SK-N-SH treated with all-trans-retinoic acid at 6 μM for 48 hours (cell line): ENCODE results near the gene ADGB.

Experiments
- ATAC-seq: fragments of 200-7000 bp; cut with Tn5 transposase; 3 replicates; pipeline ENCODE4 v1.9.1; 2020; ENCODE audit warnings: mild to moderate bottlenecking, moderate library complexity
- ARNTL ChIP-seq: fragments of 450-650 bp; formaldehyde crosslinking; IDR thresholded peaks from 2 replicates; pipeline ENCODE4 v1.5.0; 2020; ENCODE audit warnings: low read depth, mild to moderate bottlenecking, moderate library complexity, borderline replicate concordance
- BACH2 ChIP-seq: fragments of 250-450 bp; sonication (Bioruptor Pico); IDR thresholded peaks from 2 replicates; pipeline ENCODE4 v1.9.0; 2021; ENCODE audit warnings: mild to moderate bottlenecking, borderline replicate concordance
- CREB5 ChIP-seq: fragments of 250-450 bp; sonication (Bioruptor Pico); IDR thresholded peaks from 2 replicates; pipeline ENCODE4 v1.5.1; 2020; ENCODE audit warnings: low read depth, mild to moderate bottlenecking, moderate library complexity
- CSDC2 ChIP-seq: fragments of 250-450 bp; sonication (Bioruptor Pico); IDR thresholded peaks from 2 replicates; pipeline ENCODE4 v1.5.0; 2020; ENCODE audit warnings: mild to moderate bottlenecking, moderate library complexity
- CSRNP3 ChIP-seq: fragments of 250-450 bp; sonication (Bioruptor Pico); IDR thresholded peaks from 2 replicates; pipeline ENCODE4 v1.5.1; 2021; ENCODE audit warnings: mild to moderate bottlenecking, moderate library complexity
- ESRRG ChIP-seq: fragments of 250-450 bp; sonication (Bioruptor Pico); IDR thresholded peaks from 2 replicates; pipeline ENCODE4 v1.6.1; 2021; ENCODE audit warnings: mild to moderate bottlenecking
- GLIS3 ChIP-seq: fragments of 250-450 bp; sonication (Bioruptor Pico); IDR thresholded peaks from 2 replicates; pipeline ENCODE4 v1.5.0; 2020; ENCODE audit warnings: mild to moderate bottlenecking, moderate library complexity
- ISL1 ChIP-seq: fragments of 250-450 bp; sonication (Bioruptor Pico); IDR thresholded peaks from 2 replicates; pipeline ENCODE4 v2.1.2; 2022; ENCODE audit warnings: mild to moderate bottlenecking, moderate library complexity
- PATZ1 ChIP-seq: fragments of 250-450 bp; sonication (Bioruptor Pico); IDR thresholded peaks from 2 replicates; pipeline ENCODE4 v1.8.0; 2020; ENCODE audit warnings: mild to moderate bottlenecking, moderate library complexity, borderline replicate concordance
- PPARA ChIP-seq: fragments of 250-450 bp; sonication (Bioruptor Pico); IDR thresholded peaks from 2 replicates; pipeline ENCODE4 v1.5.0; 2020; ENCODE audit warnings: mild to moderate bottlenecking, borderline replicate concordance
- RARB ChIP-seq: fragments of 250-450 bp; sonication (Bioruptor Pico); IDR thresholded peaks from 2 replicates; pipeline ENCODE4 v1.8.0; 2021; ENCODE audit warnings: mild to moderate bottlenecking, moderate library complexity
- SNAI2 ChIP-seq: fragments of 250-450 bp; sonication (Bioruptor Pico); IDR thresholded peaks from 2 replicates; pipeline ENCODE4 v1.5.0; 2020; ENCODE audit warnings: mild to moderate bottlenecking, moderate library complexity
- TOX ChIP-seq: fragments of 250-450 bp; sonication (Bioruptor Pico); IDR thresholded peaks from 2 replicates; pipeline ENCODE4 v1.8.0; 2021; ENCODE audit warnings: mild to moderate bottlenecking, moderate library complexity, borderline replicate concordance
- TSHZ2 ChIP-seq: fragments of 250-450 bp; sonication (Bioruptor Pico); IDR thresholded peaks from 2 replicates; pipeline ENCODE4 v1.5.0; 2020; ENCODE audit warnings: mild to moderate bottlenecking, moderate library complexity
- ZC3H10 ChIP-seq: fragments of 250-450 bp; sonication (Bioruptor Pico); IDR thresholded peaks from 2 replicates; pipeline ENCODE4 v1.5.1; 2021; ENCODE audit warnings: mild to moderate bottlenecking, moderate library complexity
- ZFP30 ChIP-seq: fragments of 450-650 bp; formaldehyde crosslinking; IDR thresholded peaks from 2 replicates; pipeline ENCODE4 v1.5.0; 2022; ENCODE audit warnings: mild to moderate bottlenecking, moderate library complexity
- ZNF565 ChIP-seq: fragments of 450-650 bp; formaldehyde crosslinking; conservative IDR thresholded peaks from 2 replicates; pipeline ENCODE4 v1.5.0; 2020; ENCODE audit warnings: low read depth, mild to moderate bottlenecking, moderate library complexity
- ZNF8 ChIP-seq: fragments of 450-650 bp; formaldehyde crosslinking; IDR thresholded peaks from 2 replicates; pipeline ENCODE4 v1.5.0; 2020; ENCODE audit warnings: mild to moderate bottlenecking, moderate library complexity

ADGB gene

GRCh38 chr6:146861029-146861563 lies 262.3 kb downstream of the ADGB start:
- ATAC-seq, result no peak
- TF ChIP-seq TOX (CRISPR knock-in tag) (no peak), CSDC2 (CRISPR knock-in tag) (no peak), CREB5 (CRISPR knock-in tag) (no peak), SNAI2 (CRISPR knock-in tag) (no peak)

- TF ChIP-seq ISL1, result no peak
- TF ChIP-seq SNAI2 (CRISPR knock-in tag), result no peak
- TF ChIP-seq ZFP30, result no peak
- no peak for TF ChIP-seq CREB5 (CRISPR knock-in tag)
- no peak for TF ChIP-seq CSRNP3
- no peak for TF ChIP-seq GLIS3 (CRISPR knock-in tag)
- no peak for TF ChIP-seq ARNTL
- no peak for TF ChIP-seq PATZ1 (CRISPR knock-in tag)
- no peak for TF ChIP-seq CSDC2 (CRISPR knock-in tag)
- no peak for TF ChIP-seq TSHZ2 (CRISPR knock-in tag)
- TF ChIP-seq BACH2, result no peak
- TF ChIP-seq ZNF8 (CRISPR knock-in tag), result no peak
- no peak for TF ChIP-seq ZC3H10 (CRISPR knock-in tag)
- no peak for TF ChIP-seq ESRRG (CRISPR knock-in tag)
- no peak for TF ChIP-seq ZNF565 (CRISPR knock-in tag)
- no peak for TF ChIP-seq RARB (CRISPR knock-in tag)
- TF ChIP-seq PPARA, result no peak
- ATAC-seq, result no peak
Observed at GRCh38 chr6:146861716-146862115, 262.9 kb downstream of the ADGB start.

- TF ChIP-seq ZFP30, result no peak
- no peak for TF ChIP-seq ARNTL
- TF ChIP-seq PPARA, result no peak
- no peak for TF ChIP-seq CREB5 (CRISPR knock-in tag)
- ATAC-seq, result no peak
Observed at GRCh38 chr6:146862508-146862919, 263.7 kb downstream of the ADGB start.

GRCh38 chr6:146864300-146864699 lies 265.5 kb downstream of the ADGB start:
- TF ChIP-seq BACH2 (no peak), ZC3H10 (CRISPR knock-in tag) (no peak)
- TF ChIP-seq, all 23 proteins: peak for 0
- no peak for ATAC-seq
